ENCODE measurements around the gene SSB.

The SSB gene

GRCh38 chr2:169772651-169773050 lies 26.0 kb upstream of the SSB start:
- TF ChIP-seq CTCF (conservative IDR thresholded peaks at IDR 0.05) (no peak), ZFX (IDR thresholded peaks at IDR 0.05) (no peak)

GRCh38 chr2:169775354-169775753 lies 23.3 kb upstream of the SSB start:
- TF ChIP-seq ZFX (IDR thresholded peaks at IDR 0.05) (no peak), CTCF (conservative IDR thresholded peaks at IDR 0.05) (no peak)
- H3K27ac ChIP-seq = no peak overlapping the region

More at GRCh38 chr2:169772651-169773050, 26.0 kb upstream of the SSB start:
- no peak overlapping the region for H3K27ac ChIP-seq

- no peak overlapping the region for H3K27ac ChIP-seq
- TF ChIP-seq CTCF (conservative IDR thresholded peaks at IDR 0.05) (no peak), ZFX (IDR thresholded peaks at IDR 0.05) (no peak)
These were observed 22.9 kb upstream of the SSB start for GRCh38 chr2:169775765-169776164.

GRCh38 chr2:169776252-169776761 lies 22.4 kb upstream of the SSB start:
- H3K27ac ChIP-seq = no peak overlapping the region
- TF ChIP-seq CTCF (conservative IDR thresholded peaks at IDR 0.05) (no peak), ZFX (IDR thresholded peaks at IDR 0.05) (no peak)

GRCh38 chr2:169778446-169778845 lies 20.2 kb upstream of the SSB start:
- TF ChIP-seq CTCF (conservative IDR thresholded peaks at IDR 0.05) (no peak), ZFX (IDR thresholded peaks at IDR 0.05) (no peak)
- H3K27ac ChIP-seq = no peak overlapping the region

GRCh38 chr2:169781249-169782013 lies 17.2 kb upstream of the SSB start:
- no peak overlapping the region for H3K27ac ChIP-seq
- no peak for TF ChIP-seq CTCF (conservative IDR thresholded peaks at IDR 0.05)
- no peak for TF ChIP-seq ZFX (IDR thresholded peaks at IDR 0.05)

- H3K27ac ChIP-seq = no peak overlapping the region
- no peak for TF ChIP-seq CTCF (conservative IDR thresholded peaks at IDR 0.05)
- TF ChIP-seq ZFX (IDR thresholded peaks at IDR 0.05) = no peak
These were observed 16.2 kb upstream of the SSB start for GRCh38 chr2:169782513-169782912.
